ENCODE data around the gene ZNF580.

The ZNF580 gene

DNA sequence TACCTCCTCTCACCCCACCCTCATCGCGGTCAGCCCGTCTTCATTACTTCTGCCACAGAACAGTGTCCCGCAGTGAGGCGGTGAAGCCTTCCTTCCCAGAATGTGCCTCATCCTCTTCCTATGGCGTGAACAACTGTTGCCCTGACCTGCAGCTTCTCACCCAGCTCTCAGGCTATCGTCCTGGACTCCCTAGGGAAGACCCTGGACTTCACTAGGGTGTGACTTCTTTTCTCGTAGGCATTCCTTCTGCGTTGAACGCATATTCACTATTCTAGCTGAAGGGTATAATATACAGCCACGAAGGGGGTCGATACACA is 34.4 kb upstream of the ZNF580 start:
- no peak for DNase-seq (ENCODE audit: low read depth)

DNA sequence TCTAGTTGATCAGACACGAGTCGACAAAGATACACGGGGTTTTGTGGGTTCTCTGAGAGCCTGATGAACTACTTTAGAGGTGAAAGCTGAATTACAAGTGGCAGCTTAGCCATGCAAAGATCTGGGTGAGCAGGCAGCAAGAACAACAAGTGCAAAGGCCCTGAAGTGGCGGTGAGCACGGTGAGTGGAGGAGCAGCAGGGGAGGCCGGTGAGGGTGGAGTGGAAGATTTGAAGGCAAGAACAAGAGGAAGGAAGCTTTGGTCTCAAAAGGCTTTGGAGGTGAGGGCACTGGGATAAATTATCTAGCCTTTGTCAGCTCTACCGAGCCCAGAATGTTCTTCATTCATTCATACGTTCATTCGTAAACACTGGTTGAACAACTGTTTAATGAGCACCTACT is 34.0 kb upstream of the ZNF580 start:
- no peak for DNase-seq (ENCODE audit: low read depth)

DNA sequence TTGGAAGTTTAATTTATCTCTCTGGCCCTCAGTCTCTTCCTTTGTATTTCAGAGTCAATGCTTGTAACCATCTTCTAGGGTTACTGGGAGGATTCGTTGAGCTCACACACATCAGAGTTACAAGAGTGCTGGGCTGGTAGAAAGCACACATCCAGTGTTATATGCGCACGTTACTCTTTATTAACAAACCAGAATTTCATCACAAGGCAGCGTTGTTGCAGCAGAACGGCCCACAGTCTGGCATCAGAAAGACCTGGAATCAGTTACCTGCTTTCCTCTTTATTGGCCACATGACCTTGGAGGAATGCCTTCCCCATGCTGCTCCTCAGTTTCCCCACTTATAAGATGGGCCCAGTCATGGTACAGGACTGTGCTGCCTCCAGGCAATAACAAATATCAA is 31.5 kb upstream of the ZNF580 start:
- no peak for DNase-seq (ENCODE audit: low read depth)

DNA sequence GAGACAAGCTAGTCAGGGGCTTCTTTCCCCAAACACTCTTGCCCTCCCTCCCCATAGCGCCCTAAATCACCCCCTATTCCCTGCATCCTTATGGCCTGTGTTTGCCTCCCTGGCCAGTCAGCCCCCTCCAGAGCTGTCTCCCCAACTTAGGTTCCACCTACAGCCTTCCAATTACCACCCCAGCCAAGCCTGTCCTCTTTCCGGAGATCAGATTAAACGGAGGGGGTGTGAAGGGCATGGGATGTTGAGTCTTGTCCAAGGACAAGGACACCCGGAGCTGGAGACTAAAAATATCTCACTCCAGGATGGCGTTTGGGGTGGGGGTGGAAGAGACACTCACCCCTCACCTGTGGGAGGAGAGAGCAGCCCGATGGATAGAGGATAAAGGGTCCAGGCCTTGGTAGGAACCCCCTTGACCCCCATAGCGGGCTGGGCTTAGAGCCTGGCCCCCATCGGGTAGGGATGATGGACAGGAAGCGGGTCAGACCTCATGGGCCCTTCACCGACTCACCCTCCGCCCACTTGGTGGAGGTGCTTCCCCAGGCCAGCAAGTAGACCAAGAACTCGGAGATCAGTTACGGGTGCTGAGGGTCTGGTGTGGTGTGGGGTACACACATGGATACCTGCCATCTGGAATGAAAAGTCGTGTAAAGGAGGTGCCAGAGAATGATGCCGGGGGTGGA is 29.4 kb upstream of the ZNF580 start:
- no peak for DNase-seq (ENCODE audit: low read depth)

DNA sequence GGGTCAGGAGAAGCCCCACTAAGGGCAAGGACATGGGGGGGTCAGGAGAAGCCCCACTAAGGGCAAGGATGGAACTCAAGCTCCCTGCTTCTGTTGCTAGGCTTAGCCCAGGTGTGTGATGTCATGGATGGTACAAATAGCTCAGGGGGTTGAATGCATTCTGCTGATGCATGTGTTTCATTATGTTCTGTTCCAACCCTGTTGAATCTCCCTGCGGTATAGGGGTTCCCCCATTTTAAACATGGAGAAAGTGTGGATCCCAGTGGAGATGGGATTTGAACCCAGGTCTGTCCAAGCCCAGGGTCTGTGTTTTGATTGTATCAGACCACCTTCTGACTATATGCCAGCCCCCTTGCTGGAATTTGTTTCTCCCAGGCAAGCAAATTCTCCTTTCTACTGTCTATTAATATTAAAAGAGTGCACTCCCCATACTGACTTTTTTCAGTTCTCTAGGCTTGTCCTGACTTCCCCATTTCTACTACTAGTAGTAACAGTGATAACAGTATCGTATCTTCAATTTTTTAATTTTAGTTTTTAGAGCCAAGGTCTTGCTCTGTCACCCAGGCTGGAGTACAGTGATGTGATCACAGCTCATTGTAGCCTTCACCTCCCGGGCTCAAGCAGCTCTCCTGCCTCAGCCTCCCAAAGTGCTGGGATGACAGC is 28.7 kb upstream of the ZNF580 start:
- no peak for DNase-seq (ENCODE audit: low read depth)

DNA sequence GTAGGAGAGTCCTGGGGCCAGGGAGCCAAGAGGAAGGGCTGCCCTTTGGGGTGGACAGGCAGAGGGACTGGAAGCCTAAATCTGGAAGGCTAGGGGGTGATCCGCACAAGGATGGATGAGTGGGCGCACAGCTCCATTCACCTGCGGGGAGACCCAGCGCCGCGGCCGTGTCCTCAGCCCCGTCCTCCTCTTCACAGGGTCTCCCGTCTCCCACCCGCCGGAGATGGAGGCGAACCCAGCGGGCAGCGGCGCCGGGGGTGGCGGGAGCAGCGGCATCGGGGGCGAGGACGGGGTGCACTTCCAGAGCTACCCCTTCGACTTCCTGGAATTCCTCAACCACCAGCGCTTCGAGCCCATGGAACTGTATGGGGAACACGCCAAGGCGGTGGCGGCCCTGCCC is 27.4 kb upstream of the ZNF580 start:
- DNase-seq (ENCODE audit: low read depth), result no peak

DNA sequence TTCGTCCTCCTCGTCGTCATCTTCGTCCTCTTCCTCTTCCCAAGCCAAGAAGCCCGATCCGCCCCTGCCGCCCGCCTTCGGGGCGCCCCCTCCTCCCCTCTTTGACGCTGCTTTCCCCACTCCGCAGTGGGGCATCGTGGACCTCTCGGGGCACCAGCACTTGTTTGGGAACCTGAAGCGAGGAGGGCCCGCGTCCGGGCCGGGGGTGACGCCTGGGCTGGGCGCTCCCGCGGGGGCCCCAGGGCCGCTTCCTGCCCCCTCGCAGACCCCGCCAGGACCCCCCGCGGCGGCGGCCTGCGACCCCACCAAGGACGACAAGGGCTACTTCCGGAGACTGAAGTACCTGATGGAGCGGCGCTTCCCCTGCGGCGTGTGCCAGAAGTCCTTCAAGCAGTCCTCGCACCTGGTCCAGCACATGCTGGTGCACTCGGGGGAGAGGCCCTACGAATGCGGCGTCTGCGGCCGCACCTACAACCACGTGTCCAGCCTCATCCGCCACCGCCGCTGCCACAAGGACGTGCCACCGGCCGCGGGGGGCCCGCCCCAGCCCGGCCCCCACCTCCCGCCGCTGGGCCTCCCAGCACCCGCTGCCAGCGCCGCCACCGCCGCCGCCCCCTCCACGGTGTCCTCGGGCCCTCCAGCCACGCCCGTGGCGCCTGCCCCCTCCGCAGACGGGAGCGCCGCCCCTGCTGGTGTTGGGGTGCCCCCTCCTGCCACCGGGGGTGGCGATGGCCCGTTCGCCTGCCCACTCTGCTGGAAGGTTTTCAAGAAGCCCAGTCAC is 26.7 kb upstream of the ZNF580 start:
- no peak for DNase-seq (ENCODE audit: low read depth)

DNA sequence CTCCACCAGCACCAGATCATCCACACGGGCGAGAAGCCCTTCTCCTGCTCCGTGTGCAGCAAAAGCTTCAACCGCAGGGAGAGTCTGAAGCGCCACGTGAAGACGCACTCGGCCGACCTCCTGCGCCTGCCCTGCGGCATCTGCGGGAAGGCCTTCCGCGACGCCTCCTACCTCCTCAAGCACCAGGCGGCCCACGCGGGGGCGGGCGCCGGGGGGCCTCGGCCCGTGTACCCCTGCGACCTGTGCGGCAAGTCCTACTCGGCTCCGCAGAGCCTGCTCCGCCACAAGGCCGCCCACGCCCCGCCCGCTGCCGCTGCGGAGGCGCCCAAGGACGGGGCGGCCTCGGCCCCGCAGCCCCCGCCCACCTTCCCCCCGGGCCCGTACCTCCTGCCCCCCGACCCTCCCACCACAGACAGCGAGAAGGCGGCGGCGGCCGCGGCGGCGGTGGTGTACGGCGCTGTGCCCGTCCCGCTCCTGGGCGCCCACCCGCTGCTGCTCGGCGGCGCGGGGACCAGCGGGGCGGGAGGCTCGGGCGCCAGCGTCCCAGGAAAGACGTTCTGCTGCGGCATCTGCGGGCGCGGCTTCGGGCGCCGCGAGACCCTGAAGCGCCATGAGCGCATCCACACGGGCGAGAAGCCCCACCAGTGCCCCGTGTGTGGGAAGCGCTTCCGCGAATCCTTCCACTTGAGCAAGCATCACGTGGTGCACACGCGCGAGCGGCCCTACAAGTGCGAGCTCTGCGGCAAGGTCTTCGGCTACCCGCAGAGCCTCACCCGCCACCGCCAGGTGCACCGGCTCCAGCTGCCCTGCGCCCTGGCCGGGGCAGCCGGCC is 25.9 kb upstream of the ZNF580 start:
- DNase-seq (ENCODE audit: low read depth), result no peak

DNA sequence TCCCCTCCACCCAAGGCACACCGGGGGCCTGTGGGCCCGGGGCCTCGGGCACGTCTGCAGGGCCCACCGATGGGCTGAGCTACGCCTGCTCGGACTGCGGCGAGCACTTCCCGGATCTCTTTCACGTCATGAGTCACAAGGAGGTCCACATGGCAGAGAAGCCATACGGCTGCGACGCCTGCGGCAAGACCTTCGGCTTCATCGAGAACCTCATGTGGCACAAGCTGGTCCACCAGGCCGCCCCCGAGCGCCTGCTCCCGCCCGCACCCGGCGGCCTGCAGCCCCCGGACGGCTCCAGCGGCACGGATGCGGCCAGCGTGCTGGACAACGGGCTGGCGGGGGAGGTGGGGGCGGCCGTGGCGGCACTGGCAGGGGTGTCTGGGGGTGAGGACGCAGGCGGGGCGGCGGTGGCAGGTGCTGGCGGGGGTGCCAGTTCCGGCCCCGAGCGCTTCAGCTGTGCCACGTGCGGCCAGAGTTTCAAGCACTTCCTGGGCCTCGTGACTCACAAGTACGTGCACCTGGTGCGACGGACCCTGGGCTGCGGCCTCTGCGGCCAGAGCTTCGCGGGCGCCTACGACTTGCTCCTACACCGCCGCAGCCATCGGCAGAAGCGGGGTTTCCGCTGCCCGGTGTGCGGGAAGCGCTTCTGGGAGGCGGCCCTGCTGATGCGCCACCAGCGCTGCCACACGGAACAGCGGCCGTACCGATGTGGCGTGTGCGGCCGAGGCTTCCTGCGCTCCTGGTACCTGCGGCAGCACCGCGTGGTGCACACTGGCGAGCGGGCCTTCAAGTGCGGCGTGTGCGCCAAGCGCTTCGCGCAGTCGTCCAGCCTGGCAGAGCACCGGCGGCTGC is 25.0 kb upstream of the ZNF580 start:
- no peak for DNase-seq (ENCODE audit: low read depth)

DNA sequence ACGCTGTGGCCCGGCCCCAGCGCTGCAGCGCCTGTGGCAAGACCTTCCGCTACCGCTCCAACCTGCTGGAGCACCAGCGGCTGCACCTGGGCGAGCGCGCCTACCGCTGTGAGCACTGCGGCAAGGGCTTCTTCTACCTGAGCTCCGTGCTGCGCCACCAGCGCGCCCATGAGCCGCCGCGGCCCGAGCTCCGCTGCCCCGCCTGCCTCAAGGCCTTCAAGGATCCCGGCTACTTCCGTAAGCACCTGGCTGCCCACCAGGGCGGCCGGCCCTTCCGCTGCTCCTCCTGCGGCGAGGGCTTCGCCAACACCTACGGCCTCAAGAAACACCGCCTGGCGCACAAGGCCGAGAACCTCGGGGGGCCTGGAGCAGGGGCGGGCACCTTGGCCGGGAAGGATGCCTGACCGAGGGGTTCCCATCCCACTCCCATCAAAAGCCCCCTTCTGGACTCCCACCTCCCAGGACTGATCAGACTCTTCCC is 24.4 kb upstream of the ZNF580 start:
- no peak for DNase-seq (ENCODE audit: low read depth)

DNA sequence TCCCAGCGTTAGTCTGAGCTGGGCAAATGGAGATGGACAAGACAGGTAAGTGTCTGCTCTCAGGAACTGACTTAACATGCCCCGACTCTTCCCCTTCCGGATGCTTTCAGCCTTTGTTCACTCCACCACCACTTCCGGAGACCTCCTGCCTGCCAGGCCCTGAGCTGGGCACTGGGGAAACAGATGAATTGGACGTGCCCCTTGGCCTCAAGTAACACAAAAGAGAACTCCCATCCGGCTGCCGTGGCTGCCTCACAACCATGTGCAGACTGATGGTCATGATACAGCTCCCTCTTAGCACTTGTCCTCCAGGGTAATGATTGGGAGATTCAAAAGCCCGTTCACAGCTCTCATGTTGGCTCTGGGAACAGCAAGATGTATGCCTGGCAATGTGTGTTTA is 23.4 kb upstream of the ZNF580 start:
- no peak for DNase-seq (ENCODE audit: low read depth)

DNA sequence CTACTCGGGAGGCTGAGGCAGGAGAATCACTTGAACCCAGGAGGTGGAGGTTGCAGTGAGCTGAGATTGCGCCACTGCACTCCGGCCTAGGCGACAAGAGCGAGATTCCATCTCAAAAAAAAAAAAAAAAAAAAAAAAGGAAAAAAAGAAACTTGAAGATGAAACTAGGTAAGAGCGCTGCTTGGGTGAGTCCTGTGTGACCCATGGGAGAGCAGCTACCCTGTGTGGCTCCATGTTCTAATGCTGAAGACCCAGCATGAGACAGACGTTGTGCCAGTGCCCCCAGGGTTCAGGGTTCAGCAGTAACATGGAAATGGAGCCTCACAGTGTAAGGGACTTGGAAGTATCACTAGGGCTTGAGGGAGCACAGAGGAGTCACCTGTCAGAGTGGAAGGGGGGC is 22.4 kb upstream of the ZNF580 start:
- DNase-seq (ENCODE audit: low read depth), result no peak

DNA sequence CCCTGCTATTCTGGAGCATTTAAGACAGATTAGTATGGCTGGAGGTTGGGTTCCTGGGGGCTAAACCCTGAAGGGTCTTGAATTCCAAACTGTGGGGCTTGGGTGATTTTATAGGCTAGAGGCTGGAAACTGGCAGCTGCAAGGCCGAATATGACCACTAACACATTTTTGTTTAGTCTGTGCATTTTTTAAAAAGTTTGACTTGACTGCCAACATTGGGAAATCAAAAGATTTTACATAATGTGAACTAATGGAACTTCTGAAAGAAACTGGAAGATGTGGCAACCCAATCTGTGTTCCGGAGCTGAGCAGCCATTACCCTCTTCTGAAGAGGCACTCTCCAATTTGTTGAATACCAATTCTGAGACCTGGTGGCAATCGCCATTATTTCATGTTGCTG is 21.5 kb upstream of the ZNF580 start:
- no peak for DNase-seq (ENCODE audit: low read depth)

DNA sequence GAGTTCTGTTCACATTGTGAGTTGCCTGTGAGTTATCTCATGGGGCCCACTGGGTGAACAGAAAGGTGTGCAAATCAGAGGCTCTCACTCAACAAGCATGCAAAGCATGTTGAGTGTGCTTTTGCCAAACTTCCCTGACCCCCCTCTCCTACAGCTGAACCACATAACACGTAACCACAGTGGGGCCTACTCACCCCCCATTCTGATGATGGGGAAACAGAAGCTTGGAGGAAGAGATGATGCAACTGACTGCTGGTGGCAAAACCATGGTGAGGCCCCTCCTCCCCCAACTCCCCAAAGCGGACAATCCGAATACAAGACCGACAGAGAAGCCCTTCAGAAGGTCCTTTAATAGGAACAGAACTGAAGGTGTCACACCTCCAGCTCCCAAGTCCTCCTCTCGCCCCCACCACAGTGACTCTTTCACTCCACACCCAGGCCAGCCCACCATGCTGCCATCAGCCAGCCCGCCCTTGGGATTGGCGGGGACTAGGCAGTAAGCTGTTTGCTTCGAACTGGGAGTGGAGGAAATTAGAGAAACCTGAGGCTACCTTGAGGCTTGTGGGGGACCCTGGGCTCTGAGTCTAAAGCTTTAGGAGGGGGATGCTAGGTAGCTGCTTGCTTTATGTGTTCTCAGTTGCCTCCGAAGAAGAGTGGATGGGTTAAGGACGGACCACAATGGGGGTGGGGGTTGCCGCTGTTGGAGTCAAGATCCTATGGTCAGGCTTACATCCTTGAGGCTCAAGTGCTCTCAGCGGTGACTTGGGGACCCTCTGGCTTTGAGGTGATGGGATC is 20.2 kb upstream of the ZNF580 start:
- no peak for DNase-seq (ENCODE audit: low read depth)

DNA sequence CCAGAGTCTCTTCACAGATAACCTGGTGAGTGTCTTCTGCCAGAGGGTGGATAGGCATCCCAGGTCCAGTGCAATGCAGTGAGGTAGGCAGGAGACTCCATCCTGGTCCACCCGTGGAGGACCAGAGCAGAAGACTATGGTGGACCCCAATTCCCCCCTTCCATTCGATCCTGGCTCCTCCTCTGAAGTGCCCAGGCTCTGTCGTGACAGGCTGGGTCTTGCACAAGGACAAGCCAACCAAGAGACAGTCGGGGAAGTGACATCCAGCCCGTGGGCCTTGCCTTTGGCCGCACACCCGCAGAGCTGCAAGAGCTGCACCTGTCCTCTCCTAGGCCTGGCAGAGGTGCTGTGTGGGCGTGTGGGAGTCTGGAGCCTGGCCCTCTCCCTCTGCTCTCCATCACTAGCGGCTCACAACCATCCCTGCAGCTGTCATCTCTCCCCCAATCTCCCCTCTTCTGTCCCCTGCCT is 19.6 kb upstream of the ZNF580 start:
- no peak for DNase-seq (ENCODE audit: low read depth)

DNA sequence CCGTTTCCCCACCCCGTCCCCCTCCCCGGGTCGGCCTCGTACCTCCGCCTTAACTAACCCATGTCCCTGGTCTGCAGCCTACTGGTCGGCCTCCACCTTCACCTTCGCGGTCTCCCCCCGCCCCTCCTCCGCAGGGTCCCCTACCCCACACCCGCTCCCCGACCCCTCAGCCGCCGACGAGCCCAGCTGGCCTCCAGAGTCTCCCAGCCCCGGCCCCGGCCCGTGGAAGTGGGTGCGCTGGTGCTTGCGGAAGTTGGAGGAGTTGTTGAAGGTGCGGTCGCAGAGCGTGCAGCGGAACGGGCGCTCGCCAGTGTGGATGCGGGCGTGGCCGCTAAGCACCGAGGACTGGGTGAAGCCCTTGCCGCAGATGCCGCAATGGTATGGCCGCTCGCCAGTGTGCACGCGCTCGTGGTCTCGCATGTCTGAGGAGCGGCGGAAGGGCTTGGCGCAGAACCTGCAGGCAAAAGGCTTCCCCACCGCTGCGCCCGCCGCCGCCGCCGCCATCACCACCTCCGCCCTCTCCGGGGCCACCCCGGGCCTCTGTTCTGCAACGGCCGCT is 19.1 kb upstream of the ZNF580 start:
- no peak for DNase-seq (ENCODE audit: low read depth)

DNA sequence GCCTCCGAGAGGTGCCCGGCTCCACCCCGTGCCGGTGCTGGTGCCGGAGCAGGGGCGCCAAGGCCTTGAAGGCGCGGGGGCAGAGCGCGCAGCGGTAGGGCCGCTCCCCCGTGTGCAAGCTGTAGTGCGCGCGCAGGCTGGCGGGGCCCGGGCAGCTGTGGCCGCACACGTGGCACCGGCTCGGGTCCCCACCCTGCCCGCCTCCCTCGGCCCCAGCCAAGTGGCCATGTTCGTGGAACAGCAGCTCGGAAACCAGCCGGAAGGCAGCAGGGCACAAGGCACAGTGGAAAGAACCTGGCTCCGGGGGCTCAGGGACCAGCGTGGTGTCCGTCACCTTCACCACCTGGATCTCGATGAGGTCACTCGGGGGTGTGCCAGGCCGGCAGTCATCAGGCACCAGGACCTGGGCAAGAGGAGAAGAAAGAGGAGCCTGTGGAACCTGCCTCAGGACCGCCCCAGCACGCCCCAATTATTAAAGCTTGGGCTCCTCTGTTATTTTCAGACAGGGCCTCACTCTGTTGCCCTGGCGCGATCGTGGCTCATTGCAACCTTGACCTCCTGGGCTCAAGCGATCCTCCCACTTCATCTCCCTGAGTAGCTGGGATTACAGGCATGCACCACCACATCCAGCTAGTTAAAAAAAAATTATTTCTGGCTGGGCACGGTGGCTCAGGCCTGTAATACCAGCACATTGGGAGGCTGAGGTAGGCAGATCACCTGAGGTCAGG is 18.4 kb upstream of the ZNF580 start:
- DNase-seq (ENCODE audit: low read depth), result no peak

DNA sequence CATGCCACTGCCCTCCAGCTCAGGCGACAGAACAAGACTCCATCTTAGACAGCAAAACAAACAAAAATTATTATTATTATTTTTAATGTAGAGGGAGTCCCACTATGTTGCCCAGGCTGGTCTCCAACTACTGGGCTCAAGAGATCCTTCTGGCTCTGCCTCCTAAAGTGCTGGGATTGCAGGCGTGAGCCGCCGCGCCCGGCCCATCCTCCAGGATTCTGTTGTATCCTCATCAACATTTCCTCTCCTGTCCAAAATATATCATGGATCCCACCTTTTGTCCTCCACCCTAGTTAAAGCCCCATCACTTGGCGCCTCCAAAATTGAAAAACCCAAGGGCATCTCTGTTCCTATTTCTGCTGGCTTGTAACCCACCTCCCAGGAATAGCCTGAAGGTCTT is 17.7 kb upstream of the ZNF580 start:
- DNase-seq (ENCODE audit: low read depth), result no peak

DNA sequence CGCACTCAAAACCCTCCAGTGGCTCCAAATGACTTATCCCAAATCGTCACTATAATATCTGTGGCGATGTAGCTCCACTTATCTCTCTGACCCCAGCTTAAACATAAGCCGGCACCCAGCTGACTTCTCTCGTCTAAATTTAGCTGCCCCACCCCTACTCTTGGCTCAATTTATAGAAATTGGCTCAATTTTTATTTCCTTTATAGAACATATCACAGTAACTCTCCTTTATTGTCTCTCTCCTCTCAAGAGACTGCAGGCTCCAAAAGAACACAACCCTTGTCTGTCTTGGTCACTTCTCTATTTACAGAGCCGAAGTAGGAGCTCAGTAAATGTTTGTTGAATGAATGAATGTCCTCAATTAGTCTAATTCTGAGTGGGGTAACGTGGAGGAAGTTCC is 17.2 kb upstream of the ZNF580 start:
- no peak for DNase-seq (ENCODE audit: low read depth)
